Panc1 (cell line): Measurements from ENCODE around the gene USP15. TPM values are rescaled to one million over a fixed set of nuclear protein-coding genes. Genes with fewer than 3 reads are reported as not detected.

Experiments
- ATAC-seq: fragments of 200-7000 bp; cut with Tn5 transposase; 2 replicates; pipeline ENCODE4 v1.9.1; 2020; ENCODE audit warnings: mild to moderate bottlenecking, moderate library complexity
- BruUV-seq: library from RNA; stranded (reverse); fragments of 400-500 nt; replicated peaks from 2 replicates; lab custom pipeline; 2021; lab: Mats Ljungman, UMichigan
- CTCF ChIA-PET: fragments of 300-600 bp; sonication (Branson Sonifier 250); formaldehyde crosslinking; loops from one replicate; lab custom pipeline; 2022; ENCODE audit warnings: antibody characterized with exemption; lab: Charles Lee
- POLR2A ChIA-PET: fragments of 300-600 bp; sonication (Branson Sonifier 250); formaldehyde crosslinking; loops from one replicate; lab custom pipeline; 2022; ENCODE audit warnings: antibody characterized with exemption; lab: Charles Lee
- DNase-seq: peaks from one replicate; pipeline ENCODE4 v3.0.0-alpha.2; 2010; ENCODE audit warnings: low read depth, low spot score
- H3K27ac ChIP-seq: 2 replicates; pipeline ENCODE4 v1.5.1; 2011; ENCODE audit warnings: mild to moderate bottlenecking, low read length, inconsistent platforms
- H3K27me3 ChIP-seq: fragments of 200-500 bp; sonication (Bioruptor generic); 2 replicates; pipeline ENCODE4 v1.6.0; 2014; ENCODE audit warnings: low read length, inconsistent platforms; ENCODE audit not compliant: control insufficient read depth, insufficient read depth
- H3K36me3 ChIP-seq: fragments of 200-500 bp; sonication (Bioruptor generic); 2 replicates; pipeline ENCODE4 v1.5.1; 2014; ENCODE audit warnings: inconsistent platforms, mild to moderate bottlenecking, low read length, moderate library complexity; ENCODE audit not compliant: control insufficient read depth, insufficient read depth
- H3K4me1 ChIP-seq: 2 replicates; pipeline ENCODE4 v1.5.1; 2011; ENCODE audit warnings: inconsistent platforms, mild to moderate bottlenecking, low read length, moderate library complexity; ENCODE audit not compliant: control insufficient read depth, insufficient read depth
- H3K4me3 ChIP-seq, 2 experiments: 2 replicates each; pipeline ENCODE4 v1.5.1; 2011 to 2012; ENCODE audit warnings: low read depth in 2 of 2, low read length in 2 of 2, mild to moderate bottlenecking in 2 of 2, inconsistent platforms in 1 of 2, moderate library complexity in 1 of 2
- H3K9me3 ChIP-seq: fragments of 200-500 bp; sonication (Bioruptor generic); 2 replicates; pipeline ENCODE4 v1.5.1; 2014; ENCODE audit warnings: low read depth, mild to moderate bottlenecking, inconsistent platforms, low read length, moderate library complexity; ENCODE audit not compliant: control insufficient read depth, insufficient read depth
- POLR2AphosphoS5 ChIP-seq: IDR thresholded peaks from 2 replicates; pipeline ENCODE4 v1.6.1; 2012; ENCODE audit warnings: mild to moderate bottlenecking, low read depth, low read length, moderate library complexity
- REST ChIP-seq, 2 experiments: IDR thresholded peaks; 2 replicates each; pipeline ENCODE4 v1.6.1; 2011 to 2012; ENCODE audit warnings: low read depth in 2 of 2, control low read depth in 1 of 2, low read length in 1 of 2, mild to moderate bottlenecking in 1 of 2, moderate library complexity in 1 of 2; ENCODE audit not compliant: insufficient read depth in 1 of 2
- SIN3A ChIP-seq: IDR thresholded peaks from 2 replicates; pipeline ENCODE4 v1.6.1; 2012; ENCODE audit warnings: low read depth, mild to moderate bottlenecking, low read length, moderate library complexity, borderline replicate concordance; ENCODE audit not compliant: insufficient read depth
- TCF7L2 ChIP-seq: IDR thresholded peaks from 2 replicates; pipeline ENCODE4 v1.6.1; 2011; ENCODE audit warnings: mild to moderate bottlenecking, low read depth, low read length, inconsistent platforms
- in situ Hi-C: cut with HindIII; loops from 2 replicates; pipeline ENCODE4 v1.10.0; 2016; ENCODE audit warnings: low sequenced_read_pairs, low pct_unique_long_range_greater_than_20kb
- intact Hi-C: fragments of 100-400 bp; cut with micrococcal nuclease; formaldehyde crosslinking; loops from one replicate; pipeline ENCODE4 v1.10.0; 2022; ENCODE audit not compliant: unreplicated experiment
- total RNA-seq: library from RNA; stranded (reverse); gene quantifications from one replicate; pipeline ENCODE4 v1.2.1, GENCODE V29; 2021; ENCODE audit not compliant: unreplicated experiment
- TF ChIP-seq, protein P1 (sequence below): fragments of 450-650 bp; IDR thresholded peaks from 2 replicates; pipeline ENCODE4 v1.5.1; 2017; ENCODE audit warnings: mild to moderate bottlenecking

The USP15 gene
- total RNA-seq, 1 experiment from 2014 or later = 35.4 TPM

- ATAC-seq (no peak), DNase-seq (no peak)
- TF ChIP-seq, protein P1, sequence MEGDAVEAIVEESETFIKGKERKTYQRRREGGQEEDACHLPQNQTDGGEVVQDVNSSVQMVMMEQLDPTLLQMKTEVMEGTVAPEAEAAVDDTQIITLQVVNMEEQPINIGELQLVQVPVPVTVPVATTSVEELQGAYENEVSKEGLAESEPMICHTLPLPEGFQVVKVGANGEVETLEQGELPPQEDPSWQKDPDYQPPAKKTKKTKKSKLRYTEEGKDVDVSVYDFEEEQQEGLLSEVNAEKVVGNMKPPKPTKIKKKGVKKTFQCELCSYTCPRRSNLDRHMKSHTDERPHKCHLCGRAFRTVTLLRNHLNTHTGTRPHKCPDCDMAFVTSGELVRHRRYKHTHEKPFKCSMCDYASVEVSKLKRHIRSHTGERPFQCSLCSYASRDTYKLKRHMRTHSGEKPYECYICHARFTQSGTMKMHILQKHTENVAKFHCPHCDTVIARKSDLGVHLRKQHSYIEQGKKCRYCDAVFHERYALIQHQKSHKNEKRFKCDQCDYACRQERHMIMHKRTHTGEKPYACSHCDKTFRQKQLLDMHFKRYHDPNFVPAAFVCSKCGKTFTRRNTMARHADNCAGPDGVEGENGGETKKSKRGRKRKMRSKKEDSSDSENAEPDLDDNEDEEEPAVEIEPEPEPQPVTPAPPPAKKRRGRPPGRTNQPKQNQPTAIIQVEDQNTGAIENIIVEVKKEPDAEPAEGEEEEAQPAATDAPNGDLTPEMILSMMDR = no peak
- TF ChIP-seq POLR2AphosphoS5 (no peak), TCF7L2 (no peak), REST (IDR thresholded peaks at IDR 0.05; ENCODE audit: insufficient read depth in 1 of 2, low read depth in 2 of 2, low read length in 1 of 2) (no peak), SIN3A (no peak)
- Histone ChIP-seq H3K4me1 (no peaks in the 10 kb centered on the region; the same call in 1 of the 2 replicates), H3K9me3 (no peaks in the 10 kb centered on the region), H3K27me3 (peaks cover 8% of the 10 kb centered on the region; the same call in 1 of the 2 replicates), H3K4me3 (no peak overlapping the region), H3K36me3 (no peaks in the 10 kb centered on the region), H3K27ac (no peak overlapping the region)
- in situ Hi-C loops (no loop called here), intact Hi-C loops (loop anchor here (5.0 kb wide), 2 partner anchors 356 to 376 kb away; no protein-coding TSS in a partner anchor)
- BruUV-seq = no TSS peak
- CTCF ChIA-PET = no interaction called here
- POLR2A ChIA-PET = no interaction called here
Measured at GRCh38 chr12:62436164-62436503, 175.9 kb downstream of the USP15 start.

GRCh38 chr12:62438098-62438692 is 178.0 kb downstream of the USP15 start:
- H3K27me3 ChIP-seq = 0 out of 2 replicates have a peak, but pooled peaks cover 2% of the 10 kb centered on the region
- H3K4me3 ChIP-seq = no peak overlapping the region
- no peaks in the 10 kb centered on the region; the same call in 1 of the 2 replicates for H3K4me1 ChIP-seq
- ATAC-seq (no peak), DNase-seq (peak; percentile 33)
- in situ Hi-C loops = no loop called here
- intact Hi-C loops = loop anchor here (5.0 kb wide), 2 partner anchors 354 to 374 kb away; no protein-coding TSS in a partner anchor
- no peaks in the 10 kb centered on the region for H3K9me3 ChIP-seq
- H3K27ac ChIP-seq = no peak overlapping the region
- POLR2A ChIA-PET = no interaction called here
- TF ChIP-seq, protein P1 = peak; percentile 76
- no peak for TF ChIP-seq POLR2AphosphoS5
- no TSS peak for BruUV-seq
- H3K36me3 ChIP-seq = no peaks in the 10 kb centered on the region
- CTCF ChIA-PET = interaction anchor here (1.5 kb wide), 1 partner anchor 356 kb away, joined by 3 read pairs; no protein-coding TSS in a partner anchor
